ENCODE results near the gene HS3ST4. TPM values are rescaled to one million over a fixed set of nuclear protein-coding genes. Genes with fewer than 3 reads are reported as not detected.

Gene HS3ST4
- total and polyA plus RNA-seq, 2 donors from 2014 or later, result not detected

- DNase-seq (peak in 2 of 5 donors; percentile 9 to 19), FAIRE-seq (no peak)
- TF ChIP-seq, protein P1, sequence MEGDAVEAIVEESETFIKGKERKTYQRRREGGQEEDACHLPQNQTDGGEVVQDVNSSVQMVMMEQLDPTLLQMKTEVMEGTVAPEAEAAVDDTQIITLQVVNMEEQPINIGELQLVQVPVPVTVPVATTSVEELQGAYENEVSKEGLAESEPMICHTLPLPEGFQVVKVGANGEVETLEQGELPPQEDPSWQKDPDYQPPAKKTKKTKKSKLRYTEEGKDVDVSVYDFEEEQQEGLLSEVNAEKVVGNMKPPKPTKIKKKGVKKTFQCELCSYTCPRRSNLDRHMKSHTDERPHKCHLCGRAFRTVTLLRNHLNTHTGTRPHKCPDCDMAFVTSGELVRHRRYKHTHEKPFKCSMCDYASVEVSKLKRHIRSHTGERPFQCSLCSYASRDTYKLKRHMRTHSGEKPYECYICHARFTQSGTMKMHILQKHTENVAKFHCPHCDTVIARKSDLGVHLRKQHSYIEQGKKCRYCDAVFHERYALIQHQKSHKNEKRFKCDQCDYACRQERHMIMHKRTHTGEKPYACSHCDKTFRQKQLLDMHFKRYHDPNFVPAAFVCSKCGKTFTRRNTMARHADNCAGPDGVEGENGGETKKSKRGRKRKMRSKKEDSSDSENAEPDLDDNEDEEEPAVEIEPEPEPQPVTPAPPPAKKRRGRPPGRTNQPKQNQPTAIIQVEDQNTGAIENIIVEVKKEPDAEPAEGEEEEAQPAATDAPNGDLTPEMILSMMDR (IDR thresholded peaks at IDR 0.05; ENCODE audit: borderline replicate concordance, extremely low read depth, insufficient read depth), result no peak
- intact Hi-C loops (cut with DNase I), result no loop called here
- Histone ChIP-seq H3K4me1 (ENCODE audit: control insufficient read depth in 2 of 3, insufficient read depth in 2 of 3, low read depth in 1 of 3, low read length in 3 of 3) (no peaks in the 10 kb centered on the region), H3K4me3 (ENCODE audit: low read length in 3 of 3) (no peak overlapping the region), H3K27me3 (ENCODE audit: control insufficient read depth, insufficient read depth, low read length) (no peaks in the 10 kb centered on the region), H3K27ac (ENCODE audit: low read depth in 2 of 2, low read length in 2 of 2) (no peak overlapping the region), H3K9me3 (ENCODE audit: control insufficient read depth in 2 of 3, insufficient read depth in 1 of 3, low read length in 3 of 3) (peaks cover 0 to 8% (median 0%) of the 10 kb centered on the region in 3 donors), H3K36me3 (ENCODE audit: control insufficient read depth in 2 of 3, insufficient read depth in 3 of 3, low read length in 3 of 3) (no peaks in the 10 kb centered on the region), H3K9ac (ENCODE audit: low read length in 3 of 3) (no peak overlapping the region)
These were observed 16.3 kb downstream of the HS3ST4 start for GRCh38 chr16:25707982-25708583.

- H3K4me3 ChIP-seq (ENCODE audit: low read length in 3 of 3), result no peak overlapping the region
- TF ChIP-seq, protein P1 (IDR thresholded peaks at IDR 0.05; ENCODE audit: borderline replicate concordance, extremely low read depth, insufficient read depth), result no peak
- H3K27ac ChIP-seq (ENCODE audit: low read depth in 2 of 2, low read length in 2 of 2), result no peak overlapping the region
- intact Hi-C loops (cut with DNase I), result no loop called here
- DNase-seq, result no peak
- peaks cover 0 to 8% (median 0%) of the 10 kb centered on the region in 3 donors for H3K9me3 ChIP-seq (ENCODE audit: control insufficient read depth in 2 of 3, insufficient read depth in 1 of 3, low read length in 3 of 3)
- H3K4me1 ChIP-seq (ENCODE audit: control insufficient read depth in 2 of 3, insufficient read depth in 2 of 3, low read depth in 1 of 3, low read length in 3 of 3), result no peaks in the 10 kb centered on the region
- no peak overlapping the region for H3K9ac ChIP-seq (ENCODE audit: low read length in 3 of 3)
- FAIRE-seq, result no peak
- H3K36me3 ChIP-seq (ENCODE audit: control insufficient read depth in 2 of 3, insufficient read depth in 3 of 3, low read length in 3 of 3), result no peaks in the 10 kb centered on the region
- H3K27me3 ChIP-seq (ENCODE audit: control insufficient read depth, insufficient read depth, low read length), result no peaks in the 10 kb centered on the region
These were observed 17.5 kb downstream of the HS3ST4 start for GRCh38 chr16:25709213-25709612.

DNA sequence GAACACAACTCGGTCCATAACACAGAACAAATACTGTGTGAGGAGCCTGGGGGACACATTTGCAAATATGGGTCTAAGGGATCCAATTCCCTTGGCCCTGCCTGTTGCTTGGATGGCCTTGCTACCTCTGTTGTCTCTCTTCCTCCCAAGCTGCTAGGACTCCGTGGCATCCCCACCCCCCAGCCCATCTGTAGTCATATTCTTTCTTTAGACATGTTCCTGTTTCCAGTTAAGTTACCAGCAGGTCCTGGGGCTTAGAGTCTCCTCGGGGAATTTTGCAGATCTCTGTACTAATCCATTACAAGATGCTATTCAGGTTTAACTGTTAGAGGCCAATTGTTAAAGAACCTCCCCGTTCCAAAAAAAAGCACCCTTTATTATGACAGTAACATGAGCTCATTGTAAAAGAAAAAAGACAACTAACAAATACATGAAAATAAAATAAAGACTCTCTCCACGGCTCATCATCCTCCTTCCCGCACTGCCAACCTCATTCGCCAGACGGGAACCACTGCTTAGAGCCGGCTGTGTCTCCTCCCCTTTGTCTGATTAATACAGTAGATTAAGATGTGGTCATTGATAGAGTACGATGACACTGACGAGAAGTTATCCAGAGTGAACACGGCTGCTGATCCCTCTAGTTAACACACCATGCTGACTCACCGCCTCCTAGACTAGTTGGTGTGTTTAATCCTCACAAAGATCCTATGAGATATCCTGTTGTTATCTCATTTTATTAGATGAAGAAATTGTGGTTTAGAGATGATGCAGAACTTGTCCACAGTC is 22.2 kb downstream of the HS3ST4 start:
- no peak overlapping the region for H3K27ac ChIP-seq (ENCODE audit: low read depth in 2 of 2, low read length in 2 of 2)
- H3K9ac ChIP-seq (ENCODE audit: low read length in 3 of 3), result no peak overlapping the region
- H3K4me1 ChIP-seq (ENCODE audit: control insufficient read depth in 2 of 3, insufficient read depth in 2 of 3, low read depth in 1 of 3, low read length in 3 of 3), result no peaks in the 10 kb centered on the region
- no peaks in the 10 kb centered on the region for H3K36me3 ChIP-seq (ENCODE audit: control insufficient read depth in 2 of 3, insufficient read depth in 3 of 3, low read length in 3 of 3)
- TF ChIP-seq, protein P1 (IDR thresholded peaks at IDR 0.05; ENCODE audit: borderline replicate concordance, extremely low read depth, insufficient read depth), result no peak
- peaks cover 0 to 2% (median 0%) of the 10 kb centered on the region in 3 donors for H3K9me3 ChIP-seq (ENCODE audit: control insufficient read depth in 2 of 3, insufficient read depth in 1 of 3, low read length in 3 of 3)
- DNase-seq (no peak), FAIRE-seq (no peak)
- intact Hi-C loops (cut with DNase I), result no loop called here
- no peaks in the 10 kb centered on the region for H3K27me3 ChIP-seq (ENCODE audit: control insufficient read depth, insufficient read depth, low read length)
- H3K4me3 ChIP-seq (ENCODE audit: low read length in 3 of 3), result no peak overlapping the region
